Left lung (tissue), 10 donors: ENCODE data around the gene CWC22. TPM values are rescaled to one million over a fixed set of nuclear protein-coding genes. Genes with fewer than 3 reads are reported as not detected.

Experiments used
- ATAC-seq: fragments of 200-7000 bp; cut with Tn5 transposase; one replicate; pipeline ENCODE4 v1.9.1; 2020; ENCODE audit warnings: moderate library complexity
- DNase-seq, 4 donors: peaks; one replicate each; pipeline ENCODE4 v3.0.0-alpha.2; 2013 to 2020
- H3K27ac ChIP-seq, 2 donors: fragments of 200-600 bp; sonication (generic) in 1 of 2; one replicate each; pipeline versions ENCODE4 v1.5.0 to v1.8.0; 2020 to 2021
- H3K27me3 ChIP-seq, 2 donors: fragments of 200-600 bp; sonication (generic) in 1 of 2; one replicate each; pipeline versions ENCODE4 v1.5.0 to v1.8.0; 2020 to 2021
- H3K36me3 ChIP-seq, 2 donors: fragments of 200-600 bp; sonication (generic) in 1 of 2; one replicate each; pipeline versions ENCODE4 v1.5.0 to v1.8.0; 2020 to 2021
- H3K4me1 ChIP-seq, 2 donors: fragments of 200-600 bp; one replicate each; pipeline ENCODE4 v1.8.0; 2021
- H3K4me3 ChIP-seq, 2 donors: fragments of 200-600 bp; sonication (generic) in 1 of 2; one replicate each; pipeline versions ENCODE4 v1.5.0 to v1.8.0; 2020 to 2021; ENCODE audit warnings: mild to moderate bottlenecking in 1 of 2
- H3K9me3 ChIP-seq, 2 donors: fragments of 200-600 bp; sonication (generic) in 1 of 2; one replicate each; pipeline versions ENCODE4 v1.5.0 to v1.8.0; 2020 to 2021
- CTCF ChIP-seq, 2 donors: fragments of 200-600 bp; sonication (generic) in 1 of 2; IDR thresholded peaks; one replicate each; pipeline versions ENCODE4 v1.5.0 to v1.8.0; 2021; ENCODE audit warnings: antibody characterized with exemption in 2 of 2
- intact Hi-C, 2 donors: fragments of 100-400 bp; cut with DNase I; formaldehyde crosslinking; loops; one replicate each; pipeline versions ENCODE4 v1.11.2 to v1.14.2; 2022
- polyA plus RNA-seq, 6 donors: library from polyadenylated mRNA; unstranded; fragments of 120-200 nt; gene quantifications; one replicate each; pipeline ENCODE4 v1.2.1, GENCODE V29; 2013; ENCODE audit not compliant: insufficient read length in 6 of 6
- total RNA-seq, 2 donors: library from RNA; stranded (reverse); fragmentation: NEBNext Ultra II Directional; extraction: Animal tissue kit (Norgen Biotek cat#: 25700); gene quantifications; one replicate each; pipeline ENCODE4 v1.2.1, GENCODE V29; 2021
- donor health status: DM: no; HTN: yes; CAD: no.
- donor health status: DM: no; HTN: no; CAD: no.

The CWC22 gene
- total and polyA plus RNA-seq, 8 donors, result 13.9 to 42.8 (median 37.8) TPM

DNA sequence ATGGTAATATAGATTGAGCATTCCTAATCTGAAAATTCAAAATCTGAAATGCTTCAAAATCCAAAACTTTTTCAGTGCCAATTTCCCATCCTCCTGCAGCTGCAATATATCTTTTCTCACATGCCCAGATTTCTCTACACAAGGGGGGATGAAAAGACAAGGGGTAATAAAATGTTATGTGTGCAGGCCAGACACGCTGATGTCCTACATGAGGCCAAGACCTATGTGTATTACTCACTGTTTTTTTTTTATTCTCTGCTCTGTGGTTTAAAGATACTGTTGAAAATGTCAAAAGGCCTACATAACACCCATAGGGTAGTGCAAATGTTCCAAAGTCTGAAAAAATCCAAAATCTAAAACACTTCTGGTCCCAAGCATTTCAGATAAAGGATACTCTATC is 41.2 kb upstream of the CWC22 start:
- no peaks in the 10 kb centered on the region for H3K9me3 ChIP-seq
- TF ChIP-seq CTCF (IDR thresholded peaks at IDR 0.05), result no peak
- intact Hi-C loops, result no loop called here
- peak; percentile 57 for ATAC-seq
- no peaks in the 10 kb centered on the region for H3K4me1 ChIP-seq
- no peak overlapping the region for H3K4me3 ChIP-seq
- H3K27ac ChIP-seq, result no peak overlapping the region
- no peak for DNase-seq
- no peaks in the 10 kb centered on the region for H3K36me3 ChIP-seq
- no peaks in the 10 kb centered on the region for H3K27me3 ChIP-seq

DNA sequence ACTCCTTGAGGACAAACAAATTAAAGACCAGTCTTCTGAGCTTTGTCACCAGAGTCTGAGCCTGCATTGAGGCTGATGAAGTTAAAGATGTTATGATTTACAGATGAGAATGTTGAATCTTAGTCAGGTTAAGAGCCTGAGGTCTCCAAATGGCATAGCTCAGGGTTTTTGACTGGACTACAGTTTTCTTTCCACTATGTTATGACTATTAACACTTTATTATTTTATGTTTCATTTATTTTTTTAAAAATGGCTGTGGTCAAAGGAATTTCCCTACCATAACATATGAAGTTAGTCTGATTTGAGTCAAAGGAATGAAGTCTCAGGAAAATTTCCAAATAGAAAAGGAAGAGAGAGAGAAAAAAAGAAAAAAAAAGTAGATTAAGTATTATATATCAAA is 39.7 kb upstream of the CWC22 start:
- DNase-seq (no peak), ATAC-seq (no peak)
- Histone ChIP-seq H3K9me3 (no peaks in the 10 kb centered on the region), H3K27me3 (no peaks in the 10 kb centered on the region), H3K4me1 (no peaks in the 10 kb centered on the region), H3K36me3 (no peaks in the 10 kb centered on the region), H3K4me3 (no peak overlapping the region), H3K27ac (no peak overlapping the region)
- intact Hi-C loops, result no loop called here
- no peak for TF ChIP-seq CTCF (IDR thresholded peaks at IDR 0.05)

DNA sequence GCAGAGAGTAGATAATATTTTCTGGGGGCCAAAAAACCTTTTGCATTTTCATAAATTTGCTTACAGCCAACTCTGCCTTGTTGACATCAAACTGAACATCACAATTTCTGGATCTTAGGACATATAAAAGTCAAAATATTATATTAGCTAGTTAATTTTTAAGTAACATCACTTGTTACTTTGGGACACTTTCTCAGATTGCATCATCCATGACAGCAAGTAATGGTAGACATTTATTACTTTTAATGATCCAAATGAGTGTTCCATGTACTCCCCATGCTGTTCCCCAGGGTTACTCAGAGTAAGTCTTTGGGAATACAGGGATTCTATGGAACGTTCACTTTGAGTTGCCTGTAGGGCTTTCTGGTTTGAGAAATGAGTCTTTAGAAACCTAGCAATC is 39.1 kb upstream of the CWC22 start:
- DNase-seq (no peak), ATAC-seq (no peak)
- Histone ChIP-seq H3K27ac (no peak overlapping the region), H3K4me3 (no peak overlapping the region), H3K4me1 (no peaks in the 10 kb centered on the region), H3K27me3 (no peaks in the 10 kb centered on the region), H3K9me3 (no peaks in the 10 kb centered on the region), H3K36me3 (no peaks in the 10 kb centered on the region)
- no peak for TF ChIP-seq CTCF (IDR thresholded peaks at IDR 0.05)
- intact Hi-C loops, result no loop called here

DNA sequence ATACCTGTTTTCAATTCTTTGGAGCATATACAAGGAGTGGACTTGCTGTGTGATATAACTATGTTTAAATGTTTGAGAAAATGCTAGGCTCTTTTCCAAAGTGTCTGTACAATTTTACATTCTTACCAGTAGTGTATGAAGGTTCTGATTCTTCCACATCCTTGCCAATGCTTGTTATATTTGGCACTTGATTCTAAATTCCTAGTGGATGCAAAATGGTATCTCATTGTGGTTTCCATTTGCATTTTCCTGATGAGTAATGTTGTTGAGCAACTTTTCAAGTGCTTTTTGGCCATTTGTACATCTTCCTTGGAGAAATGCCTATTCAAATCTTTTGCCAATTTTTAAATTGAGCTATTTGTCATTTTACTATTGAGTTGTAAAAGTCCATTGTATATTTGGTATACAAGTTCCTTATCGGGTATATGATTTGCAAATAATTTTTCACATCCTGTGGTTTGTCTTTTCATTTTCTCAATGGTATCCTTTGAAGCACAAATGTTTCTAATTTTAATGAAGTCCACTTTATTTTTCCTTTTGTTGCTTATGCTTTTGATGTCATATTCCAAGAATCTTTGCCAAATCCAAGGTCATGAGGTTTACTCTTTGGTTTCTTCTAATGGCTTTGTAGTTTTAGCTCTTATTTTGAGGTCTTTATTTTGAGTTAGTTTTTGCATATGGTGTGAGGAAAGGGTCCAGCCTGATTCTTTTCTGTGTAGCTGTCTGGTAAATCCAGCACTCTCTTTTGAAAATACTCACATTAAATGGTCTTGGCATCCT is 33.2 kb upstream of the CWC22 start:
- Histone ChIP-seq H3K4me3 (no peak overlapping the region), H3K4me1 (no peaks in the 10 kb centered on the region), H3K27ac (no peak overlapping the region), H3K36me3 (no peaks in the 10 kb centered on the region), H3K27me3 (no peaks in the 10 kb centered on the region), H3K9me3 (no peaks in the 10 kb centered on the region)
- intact Hi-C loops, result no loop called here
- DNase-seq, result no peak
- TF ChIP-seq CTCF (IDR thresholded peaks at IDR 0.05), result no peak
- ATAC-seq, result peak; percentile 52

- Histone ChIP-seq H3K36me3 (no peaks in the 10 kb centered on the region), H3K4me1 (no peaks in the 10 kb centered on the region), H3K27me3 (no peaks in the 10 kb centered on the region), H3K4me3 (no peak overlapping the region), H3K27ac (no peak overlapping the region), H3K9me3 (no peaks in the 10 kb centered on the region)
- intact Hi-C loops, result no loop called here
- TF ChIP-seq CTCF (IDR thresholded peaks at IDR 0.05), result no peak
- DNase-seq (no peak), ATAC-seq (peak; percentile 47)
These were observed 31.9 kb upstream of the CWC22 start for GRCh38 chr2:180038997-180039396.
